Globus pallidus (tissue), 1 donor: Measurements from ENCODE around the gene VWA3B.

Experiments
- DNase-seq: peaks from one replicate; pipeline ENCODE4 v3.0.0-alpha.2; 2015; ENCODE audit warnings: low spot score

Gene VWA3B

DNA sequence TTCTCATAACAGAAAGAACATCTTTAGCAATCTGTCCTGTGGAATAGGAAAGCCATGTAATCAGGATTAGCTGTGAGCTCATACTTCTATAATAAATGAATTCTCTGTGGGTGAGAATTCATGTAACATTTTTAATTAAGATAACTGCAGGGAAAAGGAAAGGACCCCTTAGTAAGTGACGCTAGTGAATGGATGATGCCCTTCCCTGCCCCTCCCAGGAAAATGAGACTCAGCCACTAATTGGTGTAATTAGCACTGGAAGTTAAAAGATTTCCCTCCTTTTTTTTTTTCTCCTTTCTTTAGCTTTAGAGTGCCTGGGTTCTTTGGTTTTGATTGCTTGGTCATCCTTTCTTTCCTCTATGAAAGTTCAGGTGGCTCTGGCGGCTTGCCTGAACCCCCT, 90.3 kb downstream of the VWA3B start:
- DNase-seq: no peak

DNA sequence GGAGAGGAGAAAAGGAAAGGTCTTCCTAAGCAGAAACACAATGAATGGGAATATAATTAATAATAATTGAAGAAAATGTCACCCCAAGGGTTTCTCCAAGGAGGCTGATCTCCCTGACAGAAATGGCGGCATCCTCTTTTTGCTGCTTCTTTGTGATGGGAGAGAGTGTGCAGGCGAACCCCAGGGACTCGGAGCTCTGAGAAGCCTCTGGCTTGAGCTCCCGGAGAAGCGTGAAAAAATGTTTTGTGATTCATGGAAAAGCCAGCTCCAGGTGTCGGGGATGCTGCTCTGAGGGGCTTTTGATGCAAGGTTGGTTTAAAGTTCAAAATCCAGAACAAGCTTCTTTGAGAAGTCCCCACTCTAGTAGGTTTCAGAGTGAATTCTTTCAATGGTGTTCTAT, 91.0 kb downstream of the VWA3B start:
- no peak for DNase-seq

GRCh38 chr2:98180456-98180855, 93.5 kb downstream of the VWA3B start:
- DNase-seq: no peak

GRCh38 chr2:98181346-98181745, 94.4 kb downstream of the VWA3B start:
- DNase-seq: no peak

- no peak for DNase-seq
Observed at GRCh38 chr2:98185801-98186200, 98.8 kb downstream of the VWA3B start.

- DNase-seq: no peak
Observed at GRCh38 chr2:98187194-98187593, 100.2 kb downstream of the VWA3B start.

DNA sequence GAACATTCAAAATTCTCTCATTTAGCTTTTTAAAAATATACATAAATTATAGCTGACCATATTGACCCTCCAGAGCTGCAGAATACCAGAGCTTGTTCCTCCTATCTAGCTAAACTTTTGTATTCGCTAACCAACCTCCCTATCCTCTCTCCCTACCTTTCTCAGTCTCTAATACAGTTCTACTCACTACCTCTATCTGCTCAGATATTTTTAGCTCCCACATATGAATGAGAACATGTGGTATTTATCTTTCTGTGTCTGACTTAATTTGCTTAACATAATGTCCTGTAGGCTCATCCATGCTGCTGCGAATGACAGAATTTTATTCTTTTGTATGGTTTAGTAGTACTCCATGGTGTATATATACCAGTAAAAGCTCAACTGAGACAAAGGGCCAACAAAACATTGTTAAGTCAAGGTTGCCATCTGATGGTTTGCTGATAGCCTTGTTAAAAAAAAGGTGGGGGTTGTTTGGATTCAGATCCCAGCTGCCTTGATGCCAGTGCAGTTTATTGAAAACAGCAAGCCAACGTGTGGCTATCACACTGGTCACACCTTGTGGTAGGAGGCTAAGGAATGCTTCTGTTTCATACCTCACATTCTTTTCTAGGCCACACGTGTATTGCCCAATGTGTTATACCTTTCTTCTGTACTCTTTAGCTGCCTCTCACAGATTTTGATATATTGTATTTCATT, 101.5 kb downstream of the VWA3B start:
- no peak for DNase-seq

GRCh38 chr2:98191883-98192282, 104.9 kb downstream of the VWA3B start:
- no peak for DNase-seq

GRCh38 chr2:98201576-98201975, 114.6 kb downstream of the VWA3B start:
- no peak for DNase-seq

DNA sequence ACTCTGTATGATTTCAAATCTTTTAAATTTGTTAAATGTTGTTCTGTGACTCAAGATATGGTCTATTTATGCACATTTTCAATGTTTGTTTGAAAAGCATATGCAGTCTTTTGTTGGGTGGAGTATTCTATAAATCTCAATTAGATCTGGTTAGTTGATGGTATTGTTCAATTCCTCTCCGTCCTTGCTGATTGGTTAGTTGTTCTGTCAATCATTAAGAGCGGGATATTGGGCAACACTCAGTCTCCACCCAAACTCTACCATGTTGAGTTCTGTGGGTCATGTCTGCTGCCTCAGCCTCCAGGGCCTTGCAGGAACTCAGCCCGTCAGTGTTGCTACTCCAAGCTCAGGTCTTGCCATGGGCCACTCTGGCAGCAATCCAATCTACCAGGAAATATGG, 118.9 kb downstream of the VWA3B start:
- no peak for DNase-seq

- DNase-seq: no peak
Observed at GRCh38 chr2:98212092-98213000, 125.4 kb downstream of the VWA3B start.

DNA sequence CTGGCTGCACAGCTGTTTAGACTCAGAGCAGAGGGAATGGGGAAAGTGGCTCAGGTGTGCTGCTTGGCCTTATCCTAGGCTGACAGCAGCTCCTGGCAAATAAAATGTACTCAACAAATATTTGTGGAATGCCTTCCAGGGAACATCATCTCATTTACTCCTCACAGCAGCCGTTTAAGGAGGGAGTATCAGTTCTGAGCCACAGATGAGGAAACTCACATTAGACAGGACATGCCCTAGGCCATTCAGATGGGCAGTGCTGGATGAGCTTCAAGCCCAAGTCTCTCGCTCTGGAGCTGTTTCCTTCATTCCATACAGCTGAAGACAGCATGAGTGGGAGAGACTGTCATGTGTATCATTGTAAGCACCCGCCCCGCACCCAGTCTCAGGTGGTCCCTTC, 129.6 kb downstream of the VWA3B start:
- no peak for DNase-seq

DNA sequence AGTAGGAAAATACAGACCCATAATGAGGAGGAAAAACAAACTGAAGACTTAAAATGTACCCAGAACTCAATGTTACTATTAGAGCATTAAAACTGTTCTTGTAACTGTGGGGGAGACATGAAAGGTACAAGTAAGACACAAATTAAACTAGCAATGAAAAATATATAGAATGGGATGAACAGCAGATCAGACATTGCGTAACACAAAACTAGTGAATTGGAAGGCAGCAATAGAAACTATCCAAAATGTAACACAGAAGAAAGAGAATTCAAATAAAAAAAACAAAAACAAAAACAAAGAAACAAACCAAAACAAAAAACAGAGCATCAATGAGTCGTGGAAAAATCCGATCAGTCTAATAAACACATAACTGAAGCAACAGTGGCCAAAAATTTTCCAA, 132.2 kb downstream of the VWA3B start:
- DNase-seq: no peak

GRCh38 chr2:98233941-98234340, 147.0 kb downstream of the VWA3B start:
- DNase-seq: no peak

DNA sequence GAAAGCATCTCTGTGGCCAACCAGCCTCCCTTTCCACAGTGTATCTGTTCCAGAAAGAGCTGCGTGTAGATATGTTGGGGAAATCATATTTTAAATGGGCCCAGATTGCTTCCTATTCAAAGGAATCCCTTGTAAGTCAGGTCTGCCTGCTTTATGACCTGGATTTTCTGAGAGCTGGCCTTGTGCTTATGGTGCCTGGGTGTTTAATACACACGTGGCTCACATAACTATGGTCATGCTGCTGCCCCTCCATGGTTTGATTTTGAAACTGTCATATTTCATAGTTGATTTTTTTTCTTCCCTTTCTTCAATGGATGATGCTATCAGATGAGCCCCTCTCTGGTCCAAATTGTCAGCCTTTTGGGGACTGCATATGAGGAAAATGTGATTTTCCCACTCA, 147.8 kb downstream of the VWA3B start:
- no peak for DNase-seq

DNA sequence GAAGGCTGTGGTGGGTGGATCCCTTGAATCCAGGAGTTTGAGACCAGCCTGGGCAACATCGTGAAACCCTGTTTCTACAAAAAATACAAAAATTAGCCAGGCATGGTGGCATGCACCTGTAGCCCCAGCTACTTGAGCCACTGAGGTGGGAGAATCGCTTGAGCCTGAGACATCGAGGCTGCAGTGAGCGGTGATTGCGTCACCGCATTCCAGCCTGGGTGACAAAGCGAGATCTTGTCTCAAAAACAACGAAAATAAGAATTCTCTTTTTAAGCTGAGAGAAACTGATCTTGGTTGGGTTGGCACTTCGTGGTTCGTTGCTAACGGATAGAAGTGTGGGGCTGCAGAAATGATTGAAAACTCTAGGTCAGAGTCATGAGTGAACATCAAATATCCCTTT, 150.0 kb downstream of the VWA3B start:
- no peak for DNase-seq

DNA sequence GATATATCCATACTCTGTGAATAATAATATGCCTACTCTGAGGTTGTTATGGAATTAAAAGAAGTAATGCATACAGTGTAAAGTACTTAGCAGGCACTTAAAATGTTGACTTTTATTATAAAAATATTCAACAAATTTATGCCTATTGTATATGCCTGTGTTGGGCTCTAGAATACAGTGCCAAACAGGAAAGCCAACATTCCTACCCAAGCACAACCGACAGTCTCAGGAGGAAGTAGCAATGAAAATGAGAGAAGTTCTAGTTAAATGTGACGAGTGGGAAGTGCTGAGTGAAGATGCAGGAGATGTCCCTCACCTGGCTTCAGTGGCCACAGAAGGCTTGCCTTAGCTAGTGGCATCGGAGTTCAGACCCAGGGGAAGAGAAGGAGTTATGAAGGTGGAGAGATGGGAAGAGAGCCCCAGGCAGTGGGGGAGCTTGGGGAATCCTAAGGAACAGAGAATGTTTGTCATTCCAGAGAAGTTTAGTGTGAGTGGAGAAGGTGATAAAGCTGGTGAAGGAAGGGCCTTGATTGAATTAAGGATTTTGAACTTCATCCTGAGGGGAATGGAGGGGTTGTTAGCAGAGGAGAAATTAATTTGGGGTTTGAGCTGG, 153.9 kb downstream of the VWA3B start:
- DNase-seq: no peak

GRCh38 chr2:98241592-98241991, 154.6 kb downstream of the VWA3B start:
- DNase-seq: peak; percentile 35

GRCh38 chr2:98242003-98242402, 155.0 kb downstream of the VWA3B start:
- peak; percentile 94 for DNase-seq

- no peak for DNase-seq
Observed at GRCh38 chr2:98245491-98245890, 158.5 kb downstream of the VWA3B start.

DNA sequence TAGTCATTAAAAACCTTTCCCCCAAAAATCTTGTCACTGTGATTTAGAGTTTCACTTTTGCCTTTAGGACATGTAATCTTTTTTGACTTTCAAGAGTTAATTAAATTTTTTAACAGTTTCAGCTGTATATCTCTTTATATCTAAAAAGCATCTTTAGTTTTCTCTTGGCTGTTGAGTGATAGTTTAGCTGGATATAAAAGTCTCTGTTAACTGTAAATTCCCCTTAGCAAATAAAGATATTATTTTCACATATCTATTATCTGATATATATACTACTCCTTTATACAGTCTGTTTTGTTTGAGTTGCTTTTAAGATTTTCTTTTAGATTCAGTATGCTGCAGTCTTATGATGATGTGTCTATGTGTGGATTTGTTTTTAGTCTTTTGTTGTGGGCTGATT, 160.4 kb downstream of the VWA3B start:
- DNase-seq: no peak

DNA sequence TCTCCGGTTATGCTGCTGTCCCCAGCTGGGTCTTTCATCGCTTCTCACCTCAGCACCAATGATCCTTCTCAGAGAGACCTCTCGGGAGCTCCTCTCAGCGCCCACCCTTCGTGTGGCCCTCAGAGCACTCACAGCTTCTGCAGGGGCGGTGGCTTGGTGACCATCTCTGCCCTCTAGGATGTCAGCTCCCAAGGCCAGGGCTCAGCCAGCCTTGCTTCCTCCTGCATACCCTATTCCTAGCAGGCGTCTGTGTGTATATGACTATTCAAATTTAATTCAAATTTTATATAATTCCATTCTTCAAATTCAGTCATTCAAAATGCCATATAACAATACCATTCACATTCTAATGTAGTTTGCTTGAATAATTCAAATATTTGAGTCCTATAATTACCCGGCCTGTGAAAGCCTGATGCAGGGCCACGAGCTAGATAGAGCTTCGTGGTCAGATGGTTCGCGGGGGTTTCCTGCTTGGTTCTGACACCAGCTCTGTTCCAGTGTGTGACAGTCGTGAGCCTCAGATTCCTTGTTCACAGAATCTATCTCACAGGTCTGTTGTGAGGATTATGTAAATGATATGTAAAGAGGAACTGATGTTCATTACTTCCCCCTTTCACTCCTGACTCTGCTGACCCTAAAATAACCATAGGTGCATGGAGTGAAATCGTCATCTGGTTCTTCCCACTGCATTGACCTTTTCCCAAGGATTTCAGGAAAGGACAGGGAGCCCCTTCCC, 165.2 kb downstream of the VWA3B start:
- no peak for DNase-seq
